Peyer's patch (tissue), 4 donors: ENCODE data around the gene REC8.

Experiments
- CTCF ChIP-seq, 6 experiments: fragments of 450-650 bp in 4 of 6; fragments of 200-600 bp in 2 of 6; sonication (generic) in 1 of 6; IDR thresholded peaks; one replicate each; pipeline ENCODE4 v1.5.1; 2017 to 2019; ENCODE audit warnings: antibody characterized with exemption in 6 of 6, mild to moderate bottlenecking in 3 of 6, moderate library complexity in 1 of 6
- POLR2A ChIP-seq, 2 donors: fragments of 450-650 bp; IDR thresholded peaks; one replicate each; pipeline ENCODE4 v1.5.1; 2017; ENCODE audit warnings: antibody characterized with exemption in 2 of 2, mild to moderate bottlenecking in 2 of 2, moderate library complexity in 2 of 2

GRCh38 chr14:24186831-24187538, 15.1 kb downstream of the REC8 start:
- TF ChIP-seq POLR2A (IDR thresholded peaks at IDR 0.05) = no peak
- no peak for TF ChIP-seq CTCF (IDR thresholded peaks at IDR 0.05)
